GM12891 (cell line): ENCODE data around the gene PCDHGA1.

ENCODE experiments used
- POLR2A ChIP-seq: IDR thresholded peaks from 2 replicates; pipeline ENCODE4 v1.6.1; 2011; ENCODE audit warnings: low read depth, low read length, control low read depth
- POLR2AphosphoS5 ChIP-seq: IDR thresholded peaks from 2 replicates; pipeline ENCODE4 v1.6.1; 2011; ENCODE audit warnings: low read depth, low read length, control low read depth

GRCh38 chr5:141355641-141356040 is 25.3 kb downstream of the PCDHGA1 start:
- TF ChIP-seq POLR2A (no peak), POLR2AphosphoS5 (no peak)
